SHP77 (cell line): ENCODE results near the gene ARMH1.

Experiments
- DNase-seq, 2 experiments: peaks; one replicate each; lab custom pipeline; 2025; lab: John Stamatoyannopoulos, UW

Gene ARMH1

GRCh38 chr1:44670751-44671640 is 3.5 kb upstream of the ARMH1 start:
- no peak for DNase-seq

GRCh38 chr1:44672254-44672955 is 2.1 kb upstream of the ARMH1 start:
- peak in 1 of 2 experiments; percentile 18 for DNase-seq

DNA sequence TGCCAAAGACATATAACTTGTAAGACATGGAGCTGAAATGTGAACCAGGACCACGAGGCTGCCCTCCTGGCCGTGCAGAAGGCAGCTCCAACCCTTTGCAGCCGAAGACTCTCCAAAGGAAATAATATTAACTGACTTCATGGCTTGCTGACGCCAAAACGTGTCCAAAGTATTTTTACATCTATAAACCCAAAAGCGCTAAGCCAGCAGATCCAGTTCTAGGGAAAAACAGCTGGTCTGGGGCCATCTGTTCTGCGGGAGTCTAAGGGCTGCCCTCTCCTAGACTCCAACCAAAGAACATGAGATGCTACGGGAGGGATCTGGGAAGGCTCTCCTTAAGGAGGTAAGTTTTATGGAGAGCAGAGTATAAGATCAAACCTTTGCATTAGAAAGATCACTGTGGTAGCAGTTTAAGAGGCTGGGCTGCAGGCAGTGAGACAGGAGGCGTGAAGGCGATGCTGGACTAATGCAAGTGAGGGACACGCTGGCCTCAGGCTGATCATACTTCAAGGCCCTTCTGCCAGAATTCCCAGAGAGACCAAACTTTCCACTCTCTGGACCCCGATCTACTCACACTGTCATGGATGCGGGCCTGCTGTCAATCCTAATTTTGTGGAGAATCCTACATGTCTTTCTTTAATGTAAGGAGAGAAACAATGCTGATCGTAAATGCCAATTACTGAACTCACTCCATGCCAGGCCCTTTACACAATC is 1.4 kb upstream of the ARMH1 start:
- DNase-seq = no peak

GRCh38 chr1:44673675-44674112 is 820 bp upstream of the ARMH1 start:
- no peak for DNase-seq

GRCh38 chr1:44675186-44675585 is 672 bp downstream of the ARMH1 start:
- DNase-seq = no peak

DNA sequence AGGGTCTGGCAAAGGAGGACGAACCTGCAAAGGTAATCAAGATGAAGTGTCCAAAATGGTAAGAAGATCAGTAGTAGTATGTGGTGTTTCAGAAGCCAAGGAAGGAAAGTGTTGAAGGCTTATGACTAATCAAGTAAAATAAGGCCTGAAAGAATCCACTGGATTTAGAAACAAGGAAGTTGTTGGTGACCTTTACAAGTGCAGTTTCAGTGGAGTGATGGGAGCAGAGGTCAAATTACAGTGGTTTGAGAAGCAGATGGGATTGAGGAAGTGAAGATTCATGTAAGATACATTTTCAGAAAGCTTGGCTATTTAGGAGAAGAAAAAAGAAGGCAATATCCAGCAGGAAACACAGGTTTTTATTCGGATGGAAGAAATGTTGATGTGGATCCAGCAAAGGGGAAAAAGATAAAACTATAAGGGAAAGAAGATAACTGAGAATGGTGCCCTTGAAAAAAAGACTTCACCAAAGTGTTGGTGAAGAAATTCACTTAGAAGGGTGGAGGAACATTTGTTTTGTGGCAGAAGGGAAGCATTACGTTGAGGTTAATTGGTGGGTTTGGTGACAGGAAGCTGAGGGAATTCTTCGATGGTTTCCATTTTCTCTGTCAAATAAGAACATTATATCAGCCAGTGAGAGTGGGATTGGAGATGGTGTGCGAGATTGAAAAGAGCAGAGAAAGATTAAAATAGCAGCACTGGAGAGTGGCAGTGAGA is 2.1 kb downstream of the ARMH1 start:
- no peak for DNase-seq

GRCh38 chr1:44677201-44677766 is 2.8 kb downstream of the ARMH1 start:
- DNase-seq = peak; percentile 11 to 48

- no peak for DNase-seq
Measured at GRCh38 chr1:44678120-44678519, 3.6 kb downstream of the ARMH1 start.

DNA sequence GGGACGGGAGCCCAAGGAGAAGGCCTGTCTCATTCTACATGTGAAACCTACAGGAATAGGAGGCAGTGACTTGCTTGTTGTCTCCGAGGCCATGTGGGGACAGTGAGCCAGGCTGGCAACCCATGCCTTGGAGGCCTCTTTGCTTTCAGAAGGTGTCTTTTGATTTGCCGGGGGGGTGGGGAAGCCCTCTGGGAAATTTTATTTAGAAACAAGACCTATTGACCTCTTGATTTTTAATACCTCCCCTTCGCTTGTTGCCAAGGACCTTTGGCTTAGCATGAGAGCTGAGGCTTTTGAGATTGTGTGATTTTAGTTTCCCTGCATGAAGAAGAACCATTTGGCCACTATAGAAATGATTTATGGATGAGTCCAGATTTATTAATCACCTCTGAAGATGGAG is 4.1 kb downstream of the ARMH1 start:
- DNase-seq = no peak

- no peak for DNase-seq
Measured at GRCh38 chr1:44679468-44679867, 5.0 kb downstream of the ARMH1 start.

DNA sequence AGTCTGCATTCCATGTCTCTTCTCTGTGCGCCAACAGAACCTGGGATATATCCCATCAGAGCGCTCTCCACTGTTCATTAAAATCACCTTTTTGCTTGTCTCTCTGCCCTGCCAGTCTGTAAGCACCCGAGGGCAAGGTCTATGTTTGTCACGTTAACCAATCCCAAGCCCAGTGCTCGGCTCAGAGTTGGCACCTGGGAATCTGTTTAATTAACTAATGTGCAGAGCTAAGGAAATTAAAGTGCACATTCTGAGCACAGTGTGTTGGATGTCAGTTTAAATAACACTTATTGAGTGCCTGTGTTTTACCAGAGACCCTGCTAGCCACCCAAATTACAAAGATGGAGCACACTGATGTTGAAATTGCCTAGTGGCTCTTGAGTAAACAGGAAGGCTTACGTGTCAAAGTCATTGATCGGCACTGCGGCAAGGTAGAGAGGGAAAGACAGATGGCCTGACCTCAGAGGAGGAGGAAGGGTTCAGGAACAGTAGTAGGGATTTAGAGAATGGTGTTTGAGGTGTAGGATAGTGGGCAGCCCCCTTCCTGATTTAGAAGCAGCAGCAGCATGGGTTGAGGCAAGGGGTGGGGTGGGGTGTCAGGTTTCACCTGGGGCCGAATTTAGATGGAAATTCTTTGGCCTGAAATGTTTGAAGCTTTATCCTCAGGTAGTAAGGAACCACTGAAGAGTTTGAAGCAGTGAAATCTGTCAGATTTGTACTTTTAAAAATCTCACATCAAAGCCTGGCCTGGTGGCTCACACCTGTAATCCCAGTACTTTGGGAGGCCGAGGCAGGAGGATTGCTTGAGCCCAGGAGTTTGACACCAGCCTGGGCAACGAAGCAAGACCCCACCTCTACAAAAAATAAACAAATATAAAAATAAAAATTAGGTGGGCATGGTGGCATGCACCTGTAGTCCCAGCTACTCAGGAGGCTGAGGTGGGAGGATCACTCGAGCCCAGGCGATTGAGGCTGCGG is 7.7 kb downstream of the ARMH1 start:
- DNase-seq = peak; percentile 42 to 61

DNA sequence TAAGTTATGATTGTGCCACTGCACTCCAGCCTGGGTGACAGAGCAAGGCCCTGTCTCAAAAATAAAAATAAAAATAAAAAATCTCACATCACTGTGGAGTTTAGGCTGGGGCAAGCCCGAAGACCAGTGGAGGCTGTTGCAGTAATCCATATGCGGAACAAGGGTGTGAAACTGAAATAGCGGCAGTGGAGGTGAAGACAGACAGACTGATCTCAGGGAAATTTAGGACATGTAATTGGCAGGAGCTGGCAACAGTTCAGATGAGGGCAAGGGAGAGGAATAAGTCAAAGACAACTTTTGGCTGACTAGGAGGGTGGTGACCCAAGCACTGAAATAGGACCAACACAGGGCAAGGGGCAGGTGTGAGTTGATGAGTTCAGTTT is 8.4 kb downstream of the ARMH1 start:
- DNase-seq = no peak

DNA sequence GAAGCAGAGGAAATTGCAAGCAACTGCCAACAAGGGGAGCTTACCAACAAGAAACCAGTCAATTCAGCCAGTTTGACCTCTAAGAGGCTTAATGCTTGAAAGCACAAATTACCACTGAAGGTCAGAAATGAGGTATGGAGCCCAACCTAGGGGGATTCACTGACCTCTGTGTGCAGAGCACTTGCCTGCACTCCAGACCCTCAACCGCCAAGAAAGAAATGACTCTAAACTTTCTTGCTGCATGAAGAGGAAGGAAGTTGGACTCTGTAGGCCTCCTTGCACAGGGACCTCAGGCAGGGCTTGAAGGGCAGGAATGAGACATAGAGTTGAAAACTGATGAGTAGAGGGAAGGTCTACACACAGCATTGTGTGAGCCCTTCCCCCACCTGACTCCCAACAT is 10.0 kb downstream of the ARMH1 start:
- no peak for DNase-seq

DNA sequence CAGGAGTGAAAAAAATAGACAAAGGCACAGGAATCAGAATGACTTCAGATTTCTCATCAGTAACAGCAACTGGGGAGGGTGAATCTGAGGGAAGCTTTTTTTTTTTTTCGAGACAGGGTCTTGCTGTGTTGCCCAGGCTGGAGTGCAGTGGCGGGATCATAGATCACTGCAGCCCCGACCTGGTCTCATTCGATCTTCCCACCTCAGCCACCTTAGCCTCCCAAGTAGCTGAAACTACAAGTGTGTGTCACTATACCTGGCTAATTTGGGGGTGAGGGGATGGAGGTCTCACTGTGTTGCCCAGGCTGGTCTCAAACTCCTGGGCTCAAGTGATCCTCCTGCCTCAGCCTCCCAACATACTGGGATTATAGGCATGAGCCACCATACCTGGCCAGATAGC is 10.7 kb downstream of the ARMH1 start:
- no peak for DNase-seq

DNA sequence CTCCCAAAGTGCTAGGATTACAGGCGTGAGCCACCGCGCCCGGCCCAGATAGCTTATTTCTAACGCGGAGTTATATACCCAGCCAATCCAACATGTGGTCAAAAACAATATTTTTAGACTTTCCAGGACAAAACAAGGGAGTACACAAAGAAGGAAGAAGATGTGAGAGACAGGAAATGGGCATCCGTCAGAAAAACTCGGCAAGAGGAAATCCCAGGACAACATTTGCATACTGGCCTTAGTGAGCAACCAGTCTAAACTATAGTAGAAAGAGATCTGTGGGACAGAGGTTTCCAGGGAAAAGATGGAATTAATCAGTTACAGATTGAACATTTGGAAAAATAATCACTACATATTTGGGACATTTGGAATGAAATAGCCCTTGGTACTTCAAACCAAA is 11.4 kb downstream of the ARMH1 start:
- DNase-seq = no peak

DNA sequence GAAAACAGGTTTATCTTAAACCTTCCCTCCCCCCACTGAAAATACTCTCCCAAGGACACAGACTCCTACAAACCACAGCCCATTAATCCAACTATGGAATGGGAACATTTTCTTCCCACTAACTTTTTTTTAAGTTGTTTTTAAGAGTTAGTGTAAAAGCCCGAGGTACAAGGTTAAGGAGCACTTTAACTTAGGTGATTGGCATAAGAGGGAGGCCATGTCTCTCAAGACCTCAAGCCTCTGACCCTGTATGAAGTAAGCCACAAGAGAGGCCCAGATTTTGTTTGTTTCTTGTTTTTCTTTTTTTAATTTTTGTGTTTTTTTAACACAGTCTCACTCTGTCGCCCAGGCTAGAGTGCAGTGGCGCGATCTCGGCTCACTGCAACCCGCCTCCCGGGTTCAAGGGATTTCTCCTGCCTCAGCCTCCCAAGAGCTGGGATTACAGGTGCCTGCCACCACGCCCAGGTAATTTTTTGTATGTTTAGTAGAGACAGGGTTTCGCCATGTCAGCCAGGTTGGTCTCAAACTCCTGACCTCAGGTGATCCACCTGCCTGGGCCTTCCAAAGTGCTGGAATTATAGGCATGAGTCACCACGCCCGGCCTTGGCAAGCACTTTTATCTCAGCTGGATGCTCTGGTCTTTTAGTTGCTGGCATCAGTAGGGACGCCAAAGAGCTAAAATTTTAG is 14.4 kb downstream of the ARMH1 start:
- DNase-seq = no peak

DNA sequence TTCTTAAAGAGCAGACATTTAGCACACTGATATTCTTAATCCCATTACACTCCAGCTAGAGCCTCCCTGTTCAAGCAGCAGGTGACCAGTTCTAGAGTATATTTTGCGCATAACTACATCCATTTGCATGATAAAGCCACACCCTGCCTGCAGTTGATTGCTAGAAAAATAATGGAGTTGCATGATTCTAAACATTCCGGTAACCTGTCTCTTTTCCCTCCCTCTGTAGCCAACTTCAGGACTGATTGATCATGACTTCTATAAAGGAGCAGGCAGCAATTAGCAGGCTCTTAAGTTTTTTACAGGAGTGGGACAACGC is 14.9 kb downstream of the ARMH1 start:
- no peak for DNase-seq

DNA sequence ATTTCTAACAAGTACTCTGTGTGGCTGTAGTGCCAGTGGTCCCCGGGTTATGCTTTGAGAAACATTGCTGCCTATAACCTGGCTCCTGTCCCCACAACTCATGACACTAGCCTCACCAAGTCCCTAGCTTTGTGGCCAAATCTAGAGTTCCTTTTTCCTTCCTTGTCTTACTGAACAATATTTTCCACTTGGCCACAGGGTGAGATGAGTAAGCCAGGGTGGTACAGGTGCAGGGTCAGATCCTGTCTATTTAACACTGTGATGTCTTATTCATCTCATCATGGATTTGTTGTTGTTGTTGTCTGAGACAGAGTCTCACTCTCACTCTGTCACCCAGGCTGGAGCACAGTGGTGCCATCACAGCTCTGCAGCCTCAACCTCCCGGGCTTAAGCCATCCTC is 18.6 kb downstream of the ARMH1 start:
- no peak for DNase-seq

DNA sequence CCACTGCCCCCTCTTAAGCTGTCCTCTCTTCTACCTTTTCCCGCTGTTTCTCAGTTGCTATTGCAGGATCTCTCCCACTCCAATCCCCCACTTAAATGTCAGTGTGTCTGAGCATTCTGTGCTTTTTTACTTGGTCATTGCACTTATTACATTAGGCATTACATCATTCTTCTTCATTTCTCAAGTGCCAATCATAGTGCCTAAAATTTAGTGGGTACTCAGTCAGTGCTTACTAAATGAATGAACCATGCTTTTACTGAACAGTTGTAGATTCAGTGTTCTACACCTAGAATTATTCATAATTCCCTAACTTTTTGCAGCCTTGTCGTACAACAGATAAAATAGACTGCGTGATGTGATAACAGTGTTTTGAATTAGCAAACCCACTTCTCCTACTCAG is 19.4 kb downstream of the ARMH1 start:
- DNase-seq = no peak

- no peak for DNase-seq
Measured at GRCh38 chr1:44694863-44695478, 20.5 kb downstream of the ARMH1 start.
